Measurements from ENCODE around the gene KRCC1. TPM values are rescaled to one million over a fixed set of nuclear protein-coding genes. Genes with fewer than 3 reads are reported as not detected.
"Not testable (repeated sequence)": the region's sequence is repeated elsewhere in the genome, so short reads cannot be mapped to it uniquely, and the experiment has no call there.

Gene KRCC1
- polyA plus RNA-seq, 1 experiment = 16.8 TPM

GRCh38 chr2:88027697-88028389 is 27.7 kb downstream of the KRCC1 start:
- ChIA-PET CTCF (interaction anchor here (1.4 kb wide), 1 partner anchor 10 kb away, joined by 5 read pairs; no protein-coding TSS in a partner anchor), POLR2A (no interaction called here)
- Histone ChIP-seq H3K27me3 (ENCODE audit: control insufficient read depth, insufficient read depth, low read length) (no peaks in the 10 kb centered on the region), H3K36me3 (ENCODE audit: control insufficient read depth, insufficient read depth, low read length) (peaks cover 8% of the 10 kb centered on the region), H3K4me3 (ENCODE audit: low read depth, low read length) (no peak overlapping the region)
- TF ChIP-seq, protein P1, sequence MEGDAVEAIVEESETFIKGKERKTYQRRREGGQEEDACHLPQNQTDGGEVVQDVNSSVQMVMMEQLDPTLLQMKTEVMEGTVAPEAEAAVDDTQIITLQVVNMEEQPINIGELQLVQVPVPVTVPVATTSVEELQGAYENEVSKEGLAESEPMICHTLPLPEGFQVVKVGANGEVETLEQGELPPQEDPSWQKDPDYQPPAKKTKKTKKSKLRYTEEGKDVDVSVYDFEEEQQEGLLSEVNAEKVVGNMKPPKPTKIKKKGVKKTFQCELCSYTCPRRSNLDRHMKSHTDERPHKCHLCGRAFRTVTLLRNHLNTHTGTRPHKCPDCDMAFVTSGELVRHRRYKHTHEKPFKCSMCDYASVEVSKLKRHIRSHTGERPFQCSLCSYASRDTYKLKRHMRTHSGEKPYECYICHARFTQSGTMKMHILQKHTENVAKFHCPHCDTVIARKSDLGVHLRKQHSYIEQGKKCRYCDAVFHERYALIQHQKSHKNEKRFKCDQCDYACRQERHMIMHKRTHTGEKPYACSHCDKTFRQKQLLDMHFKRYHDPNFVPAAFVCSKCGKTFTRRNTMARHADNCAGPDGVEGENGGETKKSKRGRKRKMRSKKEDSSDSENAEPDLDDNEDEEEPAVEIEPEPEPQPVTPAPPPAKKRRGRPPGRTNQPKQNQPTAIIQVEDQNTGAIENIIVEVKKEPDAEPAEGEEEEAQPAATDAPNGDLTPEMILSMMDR (IDR thresholded peaks at IDR 0.05; ENCODE audit: insufficient read depth, low read depth, low read length) = no peak
- no peak for DNase-seq (ENCODE audit: low read depth)

DNA sequence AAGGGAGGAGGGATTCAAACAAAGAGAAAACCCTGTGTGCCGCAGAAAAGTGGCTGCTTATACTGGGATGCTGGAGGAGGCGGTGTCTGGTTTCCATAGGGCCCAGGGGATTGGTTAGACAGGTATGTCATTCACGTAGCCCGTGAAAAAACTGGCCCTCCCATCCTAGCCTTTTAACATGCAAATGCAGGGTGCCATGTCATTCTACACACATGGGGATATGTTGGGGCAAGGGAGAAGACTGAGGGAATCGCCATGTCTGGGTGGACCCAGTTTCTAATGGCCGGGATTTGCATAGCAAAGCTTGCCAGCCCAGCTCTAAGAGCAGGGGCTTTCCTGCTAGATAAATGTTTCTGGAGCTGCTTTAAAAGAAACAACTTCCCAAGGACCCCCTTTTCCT is 31.1 kb downstream of the KRCC1 start:
- CTCF ChIA-PET = no interaction called here
- TF ChIP-seq, protein P1 (IDR thresholded peaks at IDR 0.05; ENCODE audit: insufficient read depth, low read depth, low read length) = no peak
- DNase-seq (ENCODE audit: low read depth) = no peak
- H3K36me3 ChIP-seq (ENCODE audit: control insufficient read depth, insufficient read depth, low read length) = peaks cover 7% of the 10 kb centered on the region
- no peaks in the 10 kb centered on the region for H3K27me3 ChIP-seq (ENCODE audit: control insufficient read depth, insufficient read depth, low read length)
- no peak overlapping the region for H3K4me3 ChIP-seq (ENCODE audit: low read depth, low read length)
- POLR2A ChIA-PET = no interaction called here

- no peaks in the 10 kb centered on the region for H3K27me3 ChIP-seq (ENCODE audit: control insufficient read depth, insufficient read depth, low read length)
- 0 out of 2 replicates have a peak, but pooled peaks cover 2% of the 10 kb centered on the region for H3K36me3 ChIP-seq (ENCODE audit: control insufficient read depth, insufficient read depth, low read length)
- POLR2A ChIA-PET = no interaction called here
- H3K4me3 ChIP-seq (ENCODE audit: low read depth, low read length) = no peak overlapping the region
- DNase-seq (ENCODE audit: low read depth) = no peak
- CTCF ChIA-PET = no interaction called here
- TF ChIP-seq, protein P1 (IDR thresholded peaks at IDR 0.05; ENCODE audit: insufficient read depth, low read depth, low read length) = no peak
These were observed 33.0 kb downstream of the KRCC1 start for GRCh38 chr2:88022669-88022921.

GRCh38 chr2:88019985-88020384 is 35.6 kb downstream of the KRCC1 start:
- no peaks in the 10 kb centered on the region for H3K27me3 ChIP-seq (ENCODE audit: control insufficient read depth, insufficient read depth, low read length)
- CTCF ChIA-PET = interaction anchor here (1.2 kb wide), 1 partner anchor 18 kb away, joined by 3 read pairs; no protein-coding TSS in a partner anchor
- POLR2A ChIA-PET = interaction anchor here (0.6 kb wide), 1 partner anchor 34 kb away, joined by 3 read pairs; no protein-coding TSS in a partner anchor
- TF ChIP-seq, protein P1 (IDR thresholded peaks at IDR 0.05; ENCODE audit: insufficient read depth, low read depth, low read length) = no peak
- H3K4me3 ChIP-seq (ENCODE audit: low read depth, low read length) = no peak overlapping the region
- no peak for DNase-seq (ENCODE audit: low read depth)
- no peaks in the 10 kb centered on the region for H3K36me3 ChIP-seq (ENCODE audit: control insufficient read depth, insufficient read depth, low read length)

DNA sequence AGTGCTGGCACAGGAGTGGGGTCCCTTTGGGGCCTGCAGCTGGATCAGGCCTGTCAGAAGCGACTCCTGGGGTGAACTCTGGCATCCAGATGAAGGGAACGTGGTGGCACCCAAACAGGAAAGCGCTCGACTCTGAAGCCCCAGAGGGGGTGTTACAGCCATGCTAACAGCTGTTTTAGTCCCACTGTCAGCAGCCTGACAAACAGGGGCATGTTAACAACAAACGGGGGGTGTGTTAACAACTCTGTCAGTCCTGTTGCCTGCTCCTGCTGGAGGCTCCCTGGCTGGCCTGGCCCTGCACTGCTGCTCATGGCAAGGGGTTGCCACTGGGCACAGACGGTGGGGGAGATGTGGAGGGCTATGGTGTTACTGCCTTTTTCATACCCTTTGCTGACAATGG is 36.7 kb downstream of the KRCC1 start:
- no peak for DNase-seq (ENCODE audit: low read depth)
- Histone ChIP-seq H3K36me3 (ENCODE audit: control insufficient read depth, insufficient read depth, low read length) (no peaks in the 10 kb centered on the region), H3K4me3 (ENCODE audit: low read depth, low read length) (no peak overlapping the region), H3K27me3 (ENCODE audit: control insufficient read depth, insufficient read depth, low read length) (no peaks in the 10 kb centered on the region)
- ChIA-PET POLR2A (no interaction called here), CTCF (interaction anchor here (1.5 kb wide), 1 partner anchor 17 kb away, joined by 4 read pairs; no protein-coding TSS in a partner anchor)
- TF ChIP-seq, protein P1 (IDR thresholded peaks at IDR 0.05; ENCODE audit: insufficient read depth, low read depth, low read length) = no peak

GRCh38 chr2:88018077-88018805 is 37.3 kb downstream of the KRCC1 start:
- CTCF ChIA-PET = interaction anchor here (1.5 kb wide), 1 partner anchor 16 kb away, joined by 4 read pairs; no protein-coding TSS in a partner anchor
- H3K36me3 ChIP-seq (ENCODE audit: control insufficient read depth, insufficient read depth, low read length); H3K4me3 ChIP-seq (ENCODE audit: low read depth, low read length); DNase-seq (ENCODE audit: low read depth); H3K27me3 ChIP-seq (ENCODE audit: control insufficient read depth, insufficient read depth, low read length); POLR2A ChIA-PET: not testable (repeated sequence)

- H3K4me3 ChIP-seq (ENCODE audit: low read depth, low read length); POLR2A ChIA-PET; DNase-seq (ENCODE audit: low read depth); H3K36me3 ChIP-seq (ENCODE audit: control insufficient read depth, insufficient read depth, low read length); CTCF ChIA-PET; H3K27me3 ChIP-seq (ENCODE audit: control insufficient read depth, insufficient read depth, low read length): not testable (repeated sequence)
These were observed 37.9 kb downstream of the KRCC1 start for GRCh38 chr2:88017780-88018038.
